Measurements from ENCODE around the gene SIX5. TPM values are rescaled to one million over a fixed set of nuclear protein-coding genes. Genes with fewer than 3 reads are reported as not detected.

The SIX5 gene
- total and polyA plus RNA-seq, 4 donors = 2.7 to 9.9 (median 4.4) TPM

DNA sequence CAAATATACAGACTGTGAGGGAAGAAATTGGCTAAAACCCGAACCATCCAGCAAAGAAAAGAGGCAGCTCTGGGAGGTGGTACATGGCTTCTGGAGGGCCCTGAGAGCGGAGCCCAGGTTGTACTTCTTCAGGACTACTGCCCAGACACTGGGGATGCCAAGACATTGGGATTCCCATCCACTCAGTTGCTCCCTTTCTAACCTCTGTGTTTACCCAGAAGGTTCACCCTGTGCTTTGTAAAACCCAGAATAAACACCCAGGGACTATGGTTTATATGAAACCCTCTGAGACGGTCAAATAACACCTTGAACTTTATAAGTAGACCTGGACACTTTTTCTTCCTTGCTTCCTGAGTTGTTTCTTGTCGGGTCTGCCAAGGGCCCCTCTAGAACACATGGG lies 26.1 kb downstream of the SIX5 start (continued):
- TF ChIP-seq, protein P1, sequence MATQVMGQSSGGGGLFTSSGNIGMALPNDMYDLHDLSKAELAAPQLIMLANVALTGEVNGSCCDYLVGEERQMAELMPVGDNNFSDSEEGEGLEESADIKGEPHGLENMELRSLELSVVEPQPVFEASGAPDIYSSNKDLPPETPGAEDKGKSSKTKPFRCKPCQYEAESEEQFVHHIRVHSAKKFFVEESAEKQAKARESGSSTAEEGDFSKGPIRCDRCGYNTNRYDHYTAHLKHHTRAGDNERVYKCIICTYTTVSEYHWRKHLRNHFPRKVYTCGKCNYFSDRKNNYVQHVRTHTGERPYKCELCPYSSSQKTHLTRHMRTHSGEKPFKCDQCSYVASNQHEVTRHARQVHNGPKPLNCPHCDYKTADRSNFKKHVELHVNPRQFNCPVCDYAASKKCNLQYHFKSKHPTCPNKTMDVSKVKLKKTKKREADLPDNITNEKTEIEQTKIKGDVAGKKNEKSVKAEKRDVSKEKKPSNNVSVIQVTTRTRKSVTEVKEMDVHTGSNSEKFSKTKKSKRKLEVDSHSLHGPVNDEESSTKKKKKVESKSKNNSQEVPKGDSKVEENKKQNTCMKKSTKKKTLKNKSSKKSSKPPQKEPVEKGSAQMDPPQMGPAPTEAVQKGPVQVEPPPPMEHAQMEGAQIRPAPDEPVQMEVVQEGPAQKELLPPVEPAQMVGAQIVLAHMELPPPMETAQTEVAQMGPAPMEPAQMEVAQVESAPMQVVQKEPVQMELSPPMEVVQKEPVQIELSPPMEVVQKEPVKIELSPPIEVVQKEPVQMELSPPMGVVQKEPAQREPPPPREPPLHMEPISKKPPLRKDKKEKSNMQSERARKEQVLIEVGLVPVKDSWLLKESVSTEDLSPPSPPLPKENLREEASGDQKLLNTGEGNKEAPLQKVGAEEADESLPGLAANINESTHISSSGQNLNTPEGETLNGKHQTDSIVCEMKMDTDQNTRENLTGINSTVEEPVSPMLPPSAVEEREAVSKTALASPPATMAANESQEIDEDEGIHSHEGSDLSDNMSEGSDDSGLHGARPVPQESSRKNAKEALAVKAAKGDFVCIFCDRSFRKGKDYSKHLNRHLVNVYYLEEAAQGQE (IDR thresholded peaks at IDR 0.05) = no peak
- no peak for TF ChIP-seq EGR1 (IDR thresholded peaks at IDR 0.05; ENCODE audit: low read depth in 2 of 2)
- no peak for TF ChIP-seq HNF4A (conservative IDR thresholded peaks at IDR 0.05)
- no peak for TF ChIP-seq HNF4G (IDR thresholded peaks at IDR 0.05)
- no peak for TF ChIP-seq YY1 (IDR thresholded peaks at IDR 0.05)
- no peak for TF ChIP-seq RXRA (IDR thresholded peaks at IDR 0.05)
- no peak for TF ChIP-seq GABPA (IDR thresholded peaks at IDR 0.05 in 1 of 2, conservative IDR thresholded peaks at IDR 0.05 in 1 of 2)
- no peak for TF ChIP-seq NR2F2 (IDR thresholded peaks at IDR 0.05)
- no peak for TF ChIP-seq MAX (IDR thresholded peaks at IDR 0.05)
- TF ChIP-seq FOXA1 (IDR thresholded peaks at IDR 0.05) = no peak

- Histone ChIP-seq H3K27ac (ENCODE audit: low read depth in 1 of 2, low read length in 2 of 2) (no peak overlapping the region), H3K36me3 (ENCODE audit: control insufficient read depth in 4 of 4, insufficient read depth in 3 of 4, low read depth in 1 of 4, low read length in 3 of 4) (no peaks in the 10 kb centered on the region), H3K4me3 (ENCODE audit: low read depth in 1 of 3, low read length in 3 of 3) (no peak overlapping the region), H3K27me3 (ENCODE audit: control insufficient read depth in 4 of 4, insufficient read depth in 4 of 4, low read length in 3 of 4) (no peaks in the 10 kb centered on the region), H3K9me3 (ENCODE audit: control insufficient read depth in 4 of 4, low read length in 3 of 4) (no peaks in the 10 kb centered on the region), H3K9ac (ENCODE audit: low read depth in 1 of 2, low read length in 2 of 2) (no peak overlapping the region), H3K4me1 (ENCODE audit: control insufficient read depth in 4 of 4, insufficient read depth in 4 of 4, low read length in 3 of 4) (no peaks in the 10 kb centered on the region)
- DNase-seq (ENCODE audit: low spot score) = no peak
- 81% methylated on average over 10 of the region's 10 CpGs for WGBS
- TF ChIP-seq HNF4G (IDR thresholded peaks at IDR 0.05) (no peak), NR2F2 (IDR thresholded peaks at IDR 0.05) (no peak), GABPA (IDR thresholded peaks at IDR 0.05 in 1 of 2, conservative IDR thresholded peaks at IDR 0.05 in 1 of 2) (no peak), RXRA (IDR thresholded peaks at IDR 0.05) (no peak), ZBTB33 (IDR thresholded peaks at IDR 0.05) (no peak), FOXA2 (IDR thresholded peaks at IDR 0.05) (no peak), FOXA1 (IDR thresholded peaks at IDR 0.05) (no peak), YY1 (IDR thresholded peaks at IDR 0.05) (no peak)
- TF ChIP-seq, protein P1 (IDR thresholded peaks at IDR 0.05) = no peak
- TF ChIP-seq, protein P2, sequence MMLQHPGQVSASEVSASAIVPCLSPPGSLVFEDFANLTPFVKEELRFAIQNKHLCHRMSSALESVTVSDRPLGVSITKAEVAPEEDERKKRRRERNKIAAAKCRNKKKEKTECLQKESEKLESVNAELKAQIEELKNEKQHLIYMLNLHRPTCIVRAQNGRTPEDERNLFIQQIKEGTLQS (IDR thresholded peaks at IDR 0.05) = no peak
Measured at GRCh38 chr19:45739498-45740439, 29.3 kb downstream of the SIX5 start.

All from liver (tissue), 9 donors.